WTC11 (cell line): ENCODE results near the gene MAGEB17. TPM values are rescaled to one million over a fixed set of nuclear protein-coding genes. Genes with fewer than 3 reads are reported as not detected.
A peak's percentile ranks its signal among the peaks of the same experiment; 100 is the strongest.

ENCODE experiments used
- ATAC-seq: fragments of 200-7000 bp; cut with Tn5 transposase; 2 replicates; pipeline ENCODE4 v1.10.0; 2021; ENCODE audit warnings: mild to moderate bottlenecking, moderate library complexity
- CTCF ChIA-PET: fragments of 300-600 bp; sonication (Branson Sonifier 250); formaldehyde crosslinking; loops from one replicate; lab custom pipeline; 2021; ENCODE audit warnings: antibody characterized with exemption; lab: Charles Lee
- POLR2A ChIA-PET: fragments of 350-600 bp; sonication (Branson Sonifier 250); formaldehyde crosslinking; loops from one replicate; lab custom pipeline; 2021; ENCODE audit warnings: antibody characterized with exemption; lab: Charles Lee
- DNase-seq: peaks from one replicate; pipeline ENCODE4 v3.0.0; 2021; ENCODE audit warnings: low spot score
- H3K27ac Mint-ChIP-seq: 2 replicates; pipeline ENCODE4 v1.8.0; 2021; ENCODE audit warnings: mixed read lengths
- H3K27me3 Mint-ChIP-seq: 2 replicates; pipeline ENCODE4 v1.8.0; 2021; ENCODE audit warnings: low read depth, mild to moderate bottlenecking, moderate library complexity, mixed read lengths
- H3K36me3 Mint-ChIP-seq: 2 replicates; pipeline ENCODE4 v1.8.0; 2021; ENCODE audit warnings: mixed read lengths
- H3K4me1 Mint-ChIP-seq: 2 replicates; pipeline ENCODE4 v1.8.0; 2022; ENCODE audit warnings: mixed read lengths
- H3K4me3 Mint-ChIP-seq: 2 replicates; pipeline ENCODE4 v1.8.0; 2021; ENCODE audit warnings: mild to moderate bottlenecking, moderate library complexity, mixed read lengths
- H3K9me3 Mint-ChIP-seq: 2 replicates; pipeline ENCODE4 v1.8.0; 2021; ENCODE audit warnings: mixed read lengths
- AR ChIP-seq: fragments of 250-450 bp; sonication (Bioruptor Pico); IDR thresholded peaks from 2 replicates; pipeline ENCODE4 v1.9.0; 2021; ENCODE audit warnings: mild to moderate bottlenecking
- CDX4 ChIP-seq: fragments of 250-450 bp; sonication (Bioruptor Pico); IDR thresholded peaks from 2 replicates; pipeline ENCODE4 v1.9.0; 2021; ENCODE audit warnings: moderate library complexity, mild to moderate bottlenecking, inconsistent platforms, borderline replicate concordance
- CREM ChIP-seq: sonication (generic); formaldehyde crosslinking; IDR thresholded peaks from 2 replicates; pipeline ENCODE4 v1.8.1; 2022; ENCODE audit warnings: mild to moderate bottlenecking, missing genetic modification reagents, moderate library complexity
- ESRRA ChIP-seq: sonication (generic); formaldehyde crosslinking; IDR thresholded peaks from 2 replicates; pipeline ENCODE4 v1.8.1; 2022; ENCODE audit warnings: mild to moderate bottlenecking, missing genetic modification reagents, borderline replicate concordance
- FOXJ3 ChIP-seq: sonication (generic); formaldehyde crosslinking; IDR thresholded peaks from 2 replicates; pipeline ENCODE4 v1.9.0; 2021; ENCODE audit warnings: missing genetic modification reagents, mild to moderate bottlenecking, borderline replicate concordance
- GABPB1 ChIP-seq: sonication (generic); formaldehyde crosslinking; IDR thresholded peaks from 2 replicates; pipeline ENCODE4 v1.8.1; 2023; ENCODE audit warnings: mild to moderate bottlenecking, missing genetic modification reagents
- JAZF1 ChIP-seq: fragments of 250-450 bp; sonication (Bioruptor Pico); IDR thresholded peaks from 2 replicates; pipeline ENCODE4 v1.9.0; 2021; ENCODE audit warnings: moderate library complexity, mild to moderate bottlenecking, inconsistent platforms
- KAT7 ChIP-seq: sonication (generic); formaldehyde crosslinking; IDR thresholded peaks from 2 replicates; pipeline ENCODE4 v1.8.1; 2023; ENCODE audit warnings: missing genetic modification reagents, mild to moderate bottlenecking, borderline replicate concordance
- MYBL2 ChIP-seq: sonication (generic); formaldehyde crosslinking; IDR thresholded peaks from 2 replicates; pipeline ENCODE4 v1.8.1; 2023; ENCODE audit warnings: mild to moderate bottlenecking, moderate library complexity, missing genetic modification reagents
- NFATC4 ChIP-seq: fragments of 250-450 bp; sonication (Bioruptor Pico); IDR thresholded peaks from 2 replicates; pipeline ENCODE4 v1.9.0; 2021; ENCODE audit warnings: mild to moderate bottlenecking
- NR3C1 ChIP-seq: sonication (generic); formaldehyde crosslinking; conservative IDR thresholded peaks from 2 replicates; pipeline ENCODE4 v1.8.1; 2023; ENCODE audit warnings: low read depth, mild to moderate bottlenecking, missing genetic modification reagents
- PREB ChIP-seq: sonication (generic); formaldehyde crosslinking; IDR thresholded peaks from 2 replicates; pipeline ENCODE4 v1.8.1; 2022; ENCODE audit warnings: mild to moderate bottlenecking, missing genetic modification reagents, moderate library complexity, borderline replicate concordance
- TP53 ChIP-seq: sonication (generic); formaldehyde crosslinking; IDR thresholded peaks from 2 replicates; pipeline ENCODE4 v1.8.1; 2023; ENCODE audit warnings: mild to moderate bottlenecking, missing genetic modification reagents
- ZBTB43 ChIP-seq: sonication (generic); formaldehyde crosslinking; IDR thresholded peaks from 2 replicates; pipeline ENCODE4 v1.8.1; 2023; ENCODE audit warnings: mild to moderate bottlenecking, missing genetic modification reagents
- ZNF232 ChIP-seq: sonication (generic); formaldehyde crosslinking; IDR thresholded peaks from 2 replicates; pipeline ENCODE4 v1.8.0; 2022; ENCODE audit warnings: mild to moderate bottlenecking, missing genetic modification reagents
- ZNF263 ChIP-seq: sonication (generic); formaldehyde crosslinking; IDR thresholded peaks from 2 replicates; pipeline ENCODE4 v1.8.1; 2022; ENCODE audit warnings: low read depth, mild to moderate bottlenecking, moderate library complexity, missing genetic modification reagents
- ZNF416 ChIP-seq: fragments of 250-450 bp; sonication (Bioruptor Pico); IDR thresholded peaks from 2 replicates; pipeline ENCODE4 v1.9.0; 2021; ENCODE audit warnings: mild to moderate bottlenecking, inconsistent platforms
- total RNA-seq: library from RNA; stranded (reverse); gene quantifications from 3 replicates; pipeline ENCODE4 v1.2.3, GENCODE V29; 2021
- TF ChIP-seq, protein P1 (sequence below): sonication (generic); formaldehyde crosslinking; IDR thresholded peaks from 2 replicates; pipeline ENCODE4 v1.8.0; 2023; ENCODE audit warnings: missing genetic modification reagents
- TF ChIP-seq, protein P2 (sequence below): sonication (generic); formaldehyde crosslinking; IDR thresholded peaks from 2 replicates; pipeline ENCODE4 v1.8.1; 2023; ENCODE audit warnings: mild to moderate bottlenecking, missing genetic modification reagents, borderline replicate concordance
- TF ChIP-seq, protein P3 (sequence below): fragments of 200-600 bp; IDR thresholded peaks from 2 replicates; pipeline ENCODE4 v1.8.0; 2022; ENCODE audit warnings: antibody characterized with exemption
- TF ChIP-seq, protein P4 (sequence below): fragments of 250-450 bp; sonication (Bioruptor Pico); IDR thresholded peaks from 2 replicates; pipeline ENCODE4 v2.1.2; 2022; ENCODE audit warnings: mild to moderate bottlenecking, moderate library complexity

Gene MAGEB17
- total RNA-seq, 1 experiment from 2014 or later, result 0.63 TPM

- Mint-ChIP-seq H3K4me3 (no peak overlapping the region), H3K36me3 (peaks cover 3% of the 10 kb centered on the region; the same call in 1 of the 2 replicates), H3K27me3 (no peaks in the 10 kb centered on the region), H3K4me1 (peaks cover 41% of the 10 kb centered on the region), H3K9me3 (peaks cover 3% of the 10 kb centered on the region; the same call in 1 of the 2 replicates), H3K27ac (no peak overlapping the region)
- DNase-seq (no peak), ATAC-seq (no peak)
- TF ChIP-seq, protein P1, sequence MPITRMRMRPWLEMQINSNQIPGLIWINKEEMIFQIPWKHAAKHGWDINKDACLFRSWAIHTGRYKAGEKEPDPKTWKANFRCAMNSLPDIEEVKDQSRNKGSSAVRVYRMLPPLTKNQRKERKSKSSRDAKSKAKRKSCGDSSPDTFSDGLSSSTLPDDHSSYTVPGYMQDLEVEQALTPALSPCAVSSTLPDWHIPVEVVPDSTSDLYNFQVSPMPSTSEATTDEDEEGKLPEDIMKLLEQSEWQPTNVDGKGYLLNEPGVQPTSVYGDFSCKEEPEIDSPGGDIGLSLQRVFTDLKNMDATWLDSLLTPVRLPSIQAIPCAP (CRISPR knock-in tag), result no peak
- TF ChIP-seq ESRRA (no peak), ZBTB43 (CRISPR knock-in tag) (no peak), GABPB1 (CRISPR knock-in tag) (no peak), ZNF263 (CRISPR knock-in tag) (no peak), ZNF232 (CRISPR knock-in tag) (no peak), AR (no peak), NFATC4 (no peak), TP53 (CRISPR knock-in tag) (no peak), CDX4 (CRISPR knock-in tag) (no peak), NR3C1 (no peak), PREB (no peak), FOXJ3 (no peak), KAT7 (CRISPR knock-in tag) (no peak)
- TF ChIP-seq, protein P2, sequence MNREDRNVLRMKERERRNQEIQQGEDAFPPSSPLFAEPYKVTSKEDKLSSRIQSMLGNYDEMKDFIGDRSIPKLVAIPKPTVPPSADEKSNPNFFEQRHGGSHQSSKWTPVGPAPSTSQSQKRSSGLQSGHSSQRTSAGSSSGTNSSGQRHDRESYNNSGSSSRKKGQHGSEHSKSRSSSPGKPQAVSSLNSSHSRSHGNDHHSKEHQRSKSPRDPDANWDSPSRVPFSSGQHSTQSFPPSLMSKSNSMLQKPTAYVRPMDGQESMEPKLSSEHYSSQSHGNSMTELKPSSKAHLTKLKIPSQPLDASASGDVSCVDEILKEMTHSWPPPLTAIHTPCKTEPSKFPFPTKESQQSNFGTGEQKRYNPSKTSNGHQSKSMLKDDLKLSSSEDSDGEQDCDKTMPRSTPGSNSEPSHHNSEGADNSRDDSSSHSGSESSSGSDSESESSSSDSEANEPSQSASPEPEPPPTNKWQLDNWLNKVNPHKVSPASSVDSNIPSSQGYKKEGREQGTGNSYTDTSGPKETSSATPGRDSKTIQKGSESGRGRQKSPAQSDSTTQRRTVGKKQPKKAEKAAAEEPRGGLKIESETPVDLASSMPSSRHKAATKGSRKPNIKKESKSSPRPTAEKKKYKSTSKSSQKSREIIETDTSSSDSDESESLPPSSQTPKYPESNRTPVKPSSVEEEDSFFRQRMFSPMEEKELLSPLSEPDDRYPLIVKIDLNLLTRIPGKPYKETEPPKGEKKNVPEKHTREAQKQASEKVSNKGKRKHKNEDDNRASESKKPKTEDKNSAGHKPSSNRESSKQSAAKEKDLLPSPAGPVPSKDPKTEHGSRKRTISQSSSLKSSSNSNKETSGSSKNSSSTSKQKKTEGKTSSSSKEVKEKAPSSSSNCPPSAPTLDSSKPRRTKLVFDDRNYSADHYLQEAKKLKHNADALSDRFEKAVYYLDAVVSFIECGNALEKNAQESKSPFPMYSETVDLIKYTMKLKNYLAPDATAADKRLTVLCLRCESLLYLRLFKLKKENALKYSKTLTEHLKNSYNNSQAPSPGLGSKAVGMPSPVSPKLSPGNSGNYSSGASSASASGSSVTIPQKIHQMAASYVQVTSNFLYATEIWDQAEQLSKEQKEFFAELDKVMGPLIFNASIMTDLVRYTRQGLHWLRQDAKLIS (CRISPR knock-in tag), result no peak
- ChIA-PET CTCF (no interaction called here), POLR2A (no interaction called here)
Observed at GRCh38 chrX:16210061-16210460, 42.8 kb downstream of the MAGEB17 start.

- ATAC-seq, result no peak
- POLR2A ChIA-PET, result no interaction called here
- Mint-ChIP-seq H3K27me3 (no peaks in the 10 kb centered on the region), H3K27ac (peak overlapping the region; percentile 49; the same call in 1 of the 2 replicates), H3K36me3 (no peaks in the 10 kb centered on the region), H3K9me3 (no peaks in the 10 kb centered on the region), H3K4me3 (no peak overlapping the region), H3K4me1 (peaks cover 41% of the 10 kb centered on the region)
- DNase-seq, result no peak
- CTCF ChIA-PET, result interaction anchor here (0.5 to 1.8 kb wide), 8 partner anchors 13 to 362 kb away, joined by 3 to 16 read pairs (median 3); partner anchors contain the start of gene GRPR
- no peak for TF ChIP-seq JAZF1 (CRISPR knock-in tag)
- no peak for TF ChIP-seq CREM
- TF ChIP-seq, protein P3, sequence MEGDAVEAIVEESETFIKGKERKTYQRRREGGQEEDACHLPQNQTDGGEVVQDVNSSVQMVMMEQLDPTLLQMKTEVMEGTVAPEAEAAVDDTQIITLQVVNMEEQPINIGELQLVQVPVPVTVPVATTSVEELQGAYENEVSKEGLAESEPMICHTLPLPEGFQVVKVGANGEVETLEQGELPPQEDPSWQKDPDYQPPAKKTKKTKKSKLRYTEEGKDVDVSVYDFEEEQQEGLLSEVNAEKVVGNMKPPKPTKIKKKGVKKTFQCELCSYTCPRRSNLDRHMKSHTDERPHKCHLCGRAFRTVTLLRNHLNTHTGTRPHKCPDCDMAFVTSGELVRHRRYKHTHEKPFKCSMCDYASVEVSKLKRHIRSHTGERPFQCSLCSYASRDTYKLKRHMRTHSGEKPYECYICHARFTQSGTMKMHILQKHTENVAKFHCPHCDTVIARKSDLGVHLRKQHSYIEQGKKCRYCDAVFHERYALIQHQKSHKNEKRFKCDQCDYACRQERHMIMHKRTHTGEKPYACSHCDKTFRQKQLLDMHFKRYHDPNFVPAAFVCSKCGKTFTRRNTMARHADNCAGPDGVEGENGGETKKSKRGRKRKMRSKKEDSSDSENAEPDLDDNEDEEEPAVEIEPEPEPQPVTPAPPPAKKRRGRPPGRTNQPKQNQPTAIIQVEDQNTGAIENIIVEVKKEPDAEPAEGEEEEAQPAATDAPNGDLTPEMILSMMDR, result no peak
- no peak for TF ChIP-seq PREB
- TF ChIP-seq GABPB1 (CRISPR knock-in tag), result no peak
- TF ChIP-seq MYBL2 (CRISPR knock-in tag), result no peak
- no peak for TF ChIP-seq ZNF416
- TF ChIP-seq, protein P4, sequence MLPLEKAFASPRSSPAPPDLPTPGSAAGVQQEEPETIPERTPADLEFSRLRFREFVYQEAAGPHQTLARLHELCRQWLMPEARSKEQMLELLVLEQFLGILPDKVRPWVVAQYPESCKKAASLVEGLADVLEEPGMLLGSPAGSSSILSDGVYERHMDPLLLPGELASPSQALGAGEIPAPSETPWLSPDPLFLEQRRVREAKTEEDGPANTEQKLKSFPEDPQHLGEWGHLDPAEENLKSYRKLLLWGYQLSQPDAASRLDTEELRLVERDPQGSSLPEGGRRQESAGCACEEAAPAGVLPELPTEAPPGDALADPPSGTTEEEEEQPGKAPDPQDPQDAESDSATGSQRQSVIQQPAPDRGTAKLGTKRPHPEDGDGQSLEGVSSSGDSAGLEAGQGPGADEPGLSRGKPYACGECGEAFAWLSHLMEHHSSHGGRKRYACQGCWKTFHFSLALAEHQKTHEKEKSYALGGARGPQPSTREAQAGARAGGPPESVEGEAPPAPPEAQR, result no peak
Observed at GRCh38 chrX:16212024-16212423, 44.7 kb downstream of the MAGEB17 start.
